Activated CD4-positive, alpha-beta T cell treated with anti-CD3 and anti-CD28 coated beads for 4 hours (primary cell): Measurements from ENCODE around the gene TAMALIN.
"Not testable (repeated sequence)": the region's sequence is repeated elsewhere in the genome, so short reads cannot be mapped to it uniquely, and the experiment has no call there.

Experiments used
- DNase-seq, 2 donors: peaks; one replicate each; pipeline ENCODE4 v3.0.0-alpha.2; 2020

Gene TAMALIN

DNA sequence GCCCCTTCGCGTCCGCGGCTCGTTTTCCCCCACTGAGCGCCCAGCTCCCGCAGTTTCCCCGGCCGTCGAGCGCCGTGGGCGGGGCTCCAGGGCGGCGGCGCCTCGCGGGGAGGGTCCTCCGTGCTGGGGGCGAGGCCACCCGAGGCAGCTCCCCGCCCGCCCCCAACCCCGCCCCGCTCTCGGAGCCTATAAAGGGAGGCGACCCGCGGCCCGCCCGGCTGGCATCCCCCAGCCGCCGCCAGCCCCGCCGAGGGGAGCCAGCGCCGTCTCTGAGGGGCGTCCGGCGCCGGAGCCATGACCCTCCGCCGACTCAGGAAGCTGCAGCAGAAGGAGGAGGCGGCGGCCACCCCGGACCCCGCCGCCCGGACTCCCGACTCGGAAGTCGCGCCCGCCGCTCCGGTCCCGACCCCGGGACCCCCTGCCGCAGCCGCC, at the start of gene TAMALIN:
TSS of gene TAMALIN (plus strand) at position 221 of the 432 bp plus-strand sequence. CDS start at position 295, 74 bp downstream.
- peak; percentile 82 to 86 for DNase-seq

DNA sequence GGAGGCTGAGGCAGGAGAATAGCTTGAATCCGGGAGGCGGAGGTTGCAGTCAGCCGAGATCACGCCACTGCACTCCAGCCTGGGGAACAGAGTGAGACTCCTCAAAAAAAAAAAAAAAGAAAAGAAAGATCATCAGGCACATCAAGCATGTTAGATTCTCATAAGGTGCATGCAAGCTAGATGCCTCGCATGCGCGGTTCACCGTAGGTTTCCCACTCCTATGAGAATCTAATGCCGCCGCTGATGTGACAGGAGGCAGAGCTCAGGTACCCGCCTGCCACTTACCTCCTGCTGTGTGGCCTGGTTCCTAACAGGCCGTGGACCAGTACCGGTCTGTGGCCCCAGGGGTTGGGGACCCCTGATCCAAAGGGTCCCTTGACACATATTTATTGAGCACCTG, 48.2 kb upstream of the TAMALIN start:
- no peak for DNase-seq

DNA sequence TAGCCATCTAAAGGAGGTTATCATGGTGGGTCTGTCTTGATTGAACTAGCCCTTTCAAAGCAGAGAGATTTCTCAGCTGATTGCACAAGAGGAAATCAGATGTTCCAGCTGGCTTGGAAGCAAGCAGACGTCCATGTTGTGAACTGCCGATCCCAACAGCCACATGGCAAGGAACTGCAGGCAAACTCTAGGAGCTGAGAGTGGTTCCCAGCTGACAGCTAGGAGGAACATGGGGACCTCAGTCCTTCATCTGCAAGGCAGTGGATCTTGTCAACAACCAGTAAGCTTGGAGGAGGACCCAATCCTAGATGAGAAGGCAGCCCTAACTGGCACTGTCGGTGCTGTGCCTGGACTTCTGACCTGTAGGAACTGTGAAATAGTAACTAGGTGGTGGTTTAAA, 47.5 kb upstream of the TAMALIN start:
- DNase-seq: no peak

DNA sequence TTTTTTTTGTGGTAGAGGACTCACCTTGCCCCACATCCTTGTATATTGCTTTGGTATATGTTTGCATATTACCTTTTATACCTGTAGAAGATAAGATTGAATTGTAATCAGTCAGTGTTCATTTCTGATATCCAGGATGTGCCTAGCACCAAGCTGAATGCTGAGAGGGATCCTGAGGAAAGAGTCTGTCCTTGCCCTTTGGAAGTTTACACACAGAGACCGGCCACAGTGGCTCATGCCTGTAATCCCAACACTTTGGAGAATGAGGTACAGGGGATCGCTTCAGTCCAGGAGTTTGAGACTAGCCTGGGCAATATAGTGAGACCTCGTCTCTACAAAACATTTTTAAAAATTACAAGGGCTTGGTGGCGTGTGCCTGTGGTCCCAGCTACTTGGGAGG, 46.8 kb upstream of the TAMALIN start:
- no peak for DNase-seq

DNA sequence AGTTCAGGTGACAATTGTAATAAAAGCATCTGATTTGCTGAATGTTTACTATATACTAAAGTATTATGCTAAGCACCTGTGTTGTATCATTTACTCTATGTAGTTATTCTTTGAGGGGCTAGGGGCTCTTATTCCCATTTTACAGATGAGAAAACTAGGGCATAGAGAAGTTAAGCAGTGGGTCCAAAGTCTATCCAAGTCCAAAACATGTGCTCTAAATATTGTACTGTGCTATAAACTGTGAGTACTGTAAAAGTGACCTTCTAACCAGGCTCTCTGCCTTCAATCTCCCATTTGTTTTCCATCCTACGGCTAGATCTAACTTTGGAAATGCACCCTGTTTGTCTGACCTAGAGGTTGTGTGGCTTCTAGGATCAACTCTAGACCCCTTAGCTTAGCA, 46.3 kb upstream of the TAMALIN start:
- no peak for DNase-seq

DNA sequence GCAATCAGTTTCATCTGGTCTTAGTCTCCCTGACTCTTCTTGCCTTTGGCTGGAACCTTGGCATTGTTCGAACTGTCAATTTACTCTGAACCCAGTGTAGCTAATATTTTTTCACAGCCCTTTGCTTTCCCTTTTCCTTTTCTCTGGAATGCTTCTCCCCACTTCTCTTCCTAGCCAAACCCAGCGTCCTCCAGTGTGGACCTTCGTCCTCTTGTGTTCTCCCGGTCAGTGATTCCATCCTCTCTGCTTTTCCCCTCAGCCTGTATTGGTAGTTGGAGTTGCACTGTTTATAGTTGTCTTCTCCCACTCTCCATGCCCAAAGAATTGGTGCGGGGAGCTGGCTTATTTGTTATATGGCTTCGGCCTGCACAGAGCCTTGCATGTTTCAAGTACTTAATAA, 45.9 kb upstream of the TAMALIN start:
- no peak for DNase-seq

DNA sequence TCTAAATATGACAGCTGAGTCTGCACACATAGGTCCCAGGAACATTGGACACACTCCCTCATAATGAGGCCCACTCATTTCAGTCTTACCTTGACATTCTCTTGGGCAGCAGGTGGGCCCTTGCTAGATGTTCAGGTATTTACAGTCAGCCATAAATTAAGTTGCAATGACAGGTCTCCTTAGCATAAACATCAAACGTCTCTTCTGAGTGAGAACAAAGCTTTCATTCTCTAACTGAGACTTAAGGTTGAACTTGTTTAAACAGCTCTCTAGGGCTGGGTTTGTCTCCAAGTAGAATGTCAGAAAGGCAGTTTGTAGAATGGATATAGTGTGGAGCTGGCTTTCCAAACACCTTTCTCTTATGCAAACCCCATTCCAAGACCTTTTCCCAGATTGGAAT, 44.9 kb upstream of the TAMALIN start:
- DNase-seq: no peak

DNA sequence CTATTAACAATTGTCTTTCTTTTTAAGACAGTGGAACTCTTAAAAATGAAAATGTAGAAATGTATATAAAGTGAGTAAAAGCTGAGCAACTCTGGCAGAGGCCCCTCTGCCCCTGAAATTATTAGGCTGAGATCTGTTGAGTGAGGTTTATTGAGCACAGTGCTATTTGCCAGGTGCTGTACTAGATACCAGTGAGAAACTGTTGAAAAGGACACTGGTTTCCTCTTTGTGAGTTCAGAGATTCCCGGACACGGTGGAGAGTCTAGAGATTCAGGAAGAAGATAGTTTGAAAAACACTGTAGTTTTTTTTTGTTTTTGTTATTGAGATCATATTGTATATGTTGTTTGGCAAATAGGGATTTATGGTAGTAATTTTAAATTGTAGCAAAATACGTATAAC, 44.0 kb upstream of the TAMALIN start:
- no peak for DNase-seq

DNA sequence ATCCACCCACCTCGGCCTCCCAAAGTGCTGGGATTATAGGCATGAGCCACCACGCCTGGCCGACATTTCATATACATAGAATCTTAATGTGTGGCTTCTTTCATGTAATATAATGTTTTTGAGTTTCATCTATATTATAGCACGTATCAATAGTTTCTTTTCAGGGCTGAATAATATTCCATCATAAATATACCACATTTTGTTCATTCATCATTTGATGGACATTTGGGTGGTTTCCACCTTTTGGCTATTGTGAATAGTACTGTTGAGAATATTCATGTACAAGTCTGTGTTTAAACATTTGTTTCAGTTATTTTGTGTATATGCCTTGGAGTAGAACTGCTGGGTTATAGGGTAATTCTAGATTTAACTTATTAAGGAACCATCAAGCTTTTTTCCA, 43.3 kb upstream of the TAMALIN start:
- DNase-seq: no peak

DNA sequence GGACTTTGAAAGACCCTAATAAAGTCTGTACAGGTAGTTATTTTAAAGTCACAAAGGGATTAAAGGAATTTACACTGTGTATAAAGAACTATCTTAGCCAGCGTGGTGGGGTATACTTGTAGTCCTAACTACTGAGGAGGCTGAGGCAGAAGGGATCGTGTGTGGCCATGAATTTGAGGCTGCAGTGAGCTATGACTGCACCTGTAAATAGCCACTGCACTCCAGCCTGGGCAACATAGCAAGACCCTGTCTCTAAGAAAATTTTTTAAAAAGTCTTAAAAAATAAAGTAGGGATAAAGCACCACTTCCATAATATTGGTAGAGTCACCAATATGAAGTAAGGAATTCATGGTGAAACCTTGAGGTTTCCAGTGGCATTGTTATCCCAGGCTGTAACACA, 37.1 kb upstream of the TAMALIN start:
- DNase-seq: no peak

DNA sequence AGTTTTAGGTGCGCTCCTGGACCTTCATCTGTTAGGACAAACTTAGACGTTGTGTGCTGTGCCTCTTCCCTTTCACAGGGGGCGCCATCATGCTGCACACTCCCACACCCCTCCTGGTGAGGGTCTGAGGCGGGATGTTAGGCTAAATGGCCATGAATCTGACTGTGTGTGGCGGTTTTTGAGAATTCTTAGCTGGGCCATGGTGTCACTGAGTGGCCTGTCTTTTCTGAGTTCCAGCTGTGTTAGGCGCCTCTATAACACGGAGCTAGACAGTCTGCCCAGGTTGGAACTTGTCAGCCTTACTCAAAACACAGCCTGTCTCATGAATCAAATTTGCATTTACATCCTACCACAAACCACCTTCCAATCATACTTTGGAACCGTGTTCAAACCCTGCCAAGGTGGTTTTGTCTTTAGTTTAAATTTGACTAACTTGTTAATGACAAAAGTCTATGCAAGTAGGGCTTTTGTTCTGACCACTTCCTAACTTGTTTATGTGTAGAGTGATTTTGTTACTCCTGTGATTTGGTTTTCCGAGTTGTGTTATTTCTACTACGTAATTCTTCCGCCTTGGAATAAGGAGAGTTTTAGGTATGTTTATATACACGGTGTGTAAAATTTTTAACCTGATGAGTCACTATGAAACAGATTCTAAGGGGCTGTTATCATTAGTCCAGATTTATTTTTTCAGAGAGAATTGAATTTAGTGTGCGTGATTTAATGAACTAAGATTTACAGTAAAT, 35.7 kb upstream of the TAMALIN start:
- peak; percentile 16 to 24 for DNase-seq

DNA sequence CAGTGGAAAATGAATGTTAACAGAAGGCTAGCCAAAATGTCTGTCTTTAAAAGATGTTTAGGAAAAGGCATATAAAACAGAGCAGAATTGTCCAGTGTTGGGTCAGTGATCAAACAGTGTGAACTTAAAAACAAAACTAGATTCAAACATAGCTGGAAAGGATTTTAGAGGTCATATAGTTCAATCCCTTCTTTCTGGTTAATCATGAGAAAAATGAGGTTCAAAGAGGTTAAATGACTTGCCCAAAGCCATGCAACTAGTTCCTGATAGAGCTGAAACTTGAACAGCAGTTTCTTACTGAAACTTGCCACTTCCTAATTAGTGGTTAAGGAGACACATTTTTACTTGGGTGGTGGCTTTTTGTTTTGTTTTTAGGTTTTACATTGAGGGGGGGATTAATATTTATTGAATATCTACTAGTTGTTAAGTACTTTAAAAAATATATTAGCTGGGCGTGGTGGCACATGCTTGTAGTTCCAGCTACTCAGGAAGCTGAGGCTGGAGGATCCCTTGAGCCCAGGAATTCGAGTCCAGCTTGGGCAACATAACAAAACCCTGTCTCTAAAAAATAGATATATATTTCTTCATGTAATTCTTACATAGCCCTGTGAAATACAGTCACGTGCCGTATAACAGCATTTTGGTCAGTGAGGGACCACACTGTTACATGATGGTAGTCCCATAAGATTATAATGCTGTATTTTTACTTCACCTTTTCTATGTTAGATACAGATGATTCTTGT, 34.9 kb upstream of the TAMALIN start:
- no peak for DNase-seq

DNA sequence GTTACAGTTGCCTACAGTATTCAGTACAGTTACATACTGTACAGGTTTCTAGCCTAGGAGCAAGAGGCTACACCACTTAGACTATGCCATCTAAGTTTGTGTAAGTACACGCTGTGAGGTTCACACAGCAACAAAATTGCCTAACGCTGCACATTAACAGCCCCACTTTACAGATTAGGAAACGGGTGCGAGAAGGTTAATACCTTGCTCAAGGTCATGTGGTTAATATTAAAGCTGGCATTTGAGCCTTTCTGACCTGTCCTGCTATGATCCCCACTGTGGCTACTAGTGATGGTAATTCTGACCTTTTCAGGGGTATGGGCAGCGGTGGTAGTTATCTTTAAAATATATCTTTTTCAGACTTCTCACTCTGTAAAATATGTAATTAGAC, 34.3 kb upstream of the TAMALIN start:
- DNase-seq: no peak

DNA sequence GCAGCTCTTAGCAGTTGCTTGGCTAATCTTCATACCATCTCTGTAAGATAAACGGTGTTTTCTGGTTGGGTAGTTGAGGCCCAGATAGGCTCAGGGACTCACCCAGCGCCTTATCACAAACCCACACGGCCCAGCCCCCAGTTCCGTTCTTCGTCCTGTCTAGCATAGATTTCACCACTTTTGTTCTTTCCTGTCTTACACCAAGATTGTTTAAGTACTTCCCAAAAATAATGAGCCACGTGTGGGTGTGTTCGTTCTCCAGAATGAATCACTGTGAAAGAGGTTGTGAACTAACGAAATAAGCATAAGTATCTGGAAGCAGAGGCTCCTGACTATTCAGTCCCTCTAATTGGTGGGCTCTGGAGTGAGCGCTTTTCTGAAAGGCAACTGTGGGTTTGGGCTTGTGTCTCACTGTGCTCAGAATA, 33.9 kb upstream of the TAMALIN start:
- peak; percentile 35 to 38 for DNase-seq

DNA sequence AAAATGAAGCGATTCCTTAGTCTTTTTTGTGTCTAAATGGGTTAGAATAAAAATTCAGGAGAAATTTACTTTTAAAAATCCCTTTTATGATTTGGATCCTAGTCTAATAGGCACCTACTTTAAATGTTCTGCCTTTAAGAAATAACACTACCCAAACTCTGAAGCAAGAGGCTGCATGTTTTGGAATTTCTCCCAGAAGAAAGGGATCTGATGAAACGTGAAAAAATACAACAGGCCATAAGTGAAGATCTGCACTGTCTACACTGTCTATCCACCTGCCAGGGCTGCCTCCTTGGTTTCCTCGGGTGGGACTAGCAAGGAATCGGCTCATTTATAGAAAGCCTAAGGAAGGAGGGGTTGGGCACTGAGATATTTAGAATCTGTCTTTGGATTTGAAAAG, 33.2 kb upstream of the TAMALIN start:
- DNase-seq: no peak

DNA sequence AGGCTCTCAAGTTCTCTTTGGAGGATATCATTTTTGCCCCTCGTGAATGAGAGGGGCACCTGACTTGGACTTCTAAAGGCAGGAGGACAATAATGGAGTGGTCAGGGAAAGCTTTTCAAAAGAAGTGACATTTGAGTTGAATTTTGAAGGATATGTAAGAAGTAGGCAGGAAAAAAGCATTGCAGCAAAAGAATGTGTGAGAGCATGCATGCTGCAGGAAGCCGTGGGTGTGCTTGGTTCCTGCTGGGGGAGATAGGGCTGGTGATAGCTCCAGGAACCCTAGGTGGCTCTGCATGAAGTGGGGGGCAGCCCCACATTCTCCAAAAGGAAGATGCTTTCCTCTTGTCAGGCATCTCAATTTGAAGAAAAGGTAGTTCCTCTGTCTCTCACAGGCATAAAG, 32.1 kb upstream of the TAMALIN start:
- peak in 1 of 2 donors; percentile 20 for DNase-seq

DNA sequence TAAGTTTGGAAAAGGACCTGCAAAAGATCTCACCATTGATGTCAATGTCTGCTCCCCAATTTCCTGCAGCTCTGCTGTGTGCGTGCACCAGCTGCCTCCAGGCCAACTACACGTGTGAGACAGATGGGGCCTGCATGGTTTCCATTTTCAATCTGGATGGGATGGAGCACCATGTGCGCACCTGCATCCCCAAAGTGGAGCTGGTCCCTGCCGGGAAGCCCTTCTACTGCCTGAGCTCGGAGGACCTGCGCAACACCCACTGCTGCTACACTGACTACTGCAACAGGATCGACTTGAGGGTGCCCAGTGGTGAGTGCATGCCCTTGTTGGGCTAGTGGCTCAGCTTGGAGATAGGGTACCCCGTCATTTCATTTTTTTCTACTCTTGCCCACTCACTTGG, 31.6 kb upstream of the TAMALIN start:
- no peak for DNase-seq

DNA sequence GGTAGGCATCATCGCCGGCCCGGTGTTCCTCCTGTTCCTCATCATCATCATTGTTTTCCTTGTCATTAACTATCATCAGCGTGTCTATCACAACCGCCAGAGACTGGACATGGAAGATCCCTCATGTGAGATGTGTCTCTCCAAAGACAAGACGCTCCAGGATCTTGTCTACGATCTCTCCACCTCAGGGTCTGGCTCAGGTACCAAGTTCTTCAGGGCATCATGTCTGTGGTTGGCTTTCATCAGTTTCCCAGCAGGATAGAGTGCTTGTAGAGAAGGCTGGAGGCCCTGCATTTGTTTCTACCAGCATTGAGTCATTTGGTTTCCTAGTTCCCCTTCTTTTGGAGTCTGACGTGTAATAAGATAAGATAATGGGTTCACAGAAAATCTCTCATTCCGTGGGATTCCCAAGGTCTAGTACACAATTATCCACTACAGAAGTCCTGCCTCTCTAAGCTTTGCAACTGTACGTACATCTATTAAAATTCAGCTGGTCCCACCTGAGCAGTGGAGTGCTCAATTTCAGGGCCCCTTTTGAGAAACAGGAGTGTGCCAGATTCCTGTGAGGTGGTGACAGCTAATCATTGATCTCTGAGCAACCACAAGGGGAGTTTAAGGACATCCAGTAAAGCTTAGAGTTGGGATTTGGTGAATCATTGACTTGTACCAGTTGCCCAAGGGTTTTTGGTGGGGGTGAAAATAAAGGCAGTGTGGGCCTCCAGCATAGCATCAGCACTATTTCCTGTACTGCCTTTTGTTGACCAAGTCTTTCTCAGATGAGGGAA, 30.2 kb upstream of the TAMALIN start:
- no peak for DNase-seq

DNA sequence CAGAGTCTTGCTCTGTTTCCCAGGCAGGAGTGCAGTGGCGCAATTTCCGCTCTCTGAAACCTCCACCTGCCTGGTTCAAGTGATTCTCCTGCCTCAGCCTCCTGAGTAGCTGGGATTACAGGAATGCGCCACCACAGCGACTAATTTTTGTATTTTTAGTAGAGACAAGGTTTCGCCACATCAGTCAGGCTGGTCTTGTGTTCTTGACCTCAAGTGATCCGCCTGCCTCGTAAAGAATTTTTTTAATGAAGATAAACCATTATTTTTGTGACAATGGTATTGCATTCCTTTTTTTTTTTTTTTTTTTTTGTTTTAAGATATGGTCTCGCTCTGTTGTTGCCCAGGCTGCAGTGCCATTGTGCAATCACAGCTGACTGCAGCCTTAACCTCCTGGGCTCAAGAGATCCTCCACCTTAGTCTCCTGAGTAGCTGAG, 29.4 kb upstream of the TAMALIN start:
- DNase-seq: no peak

DNA sequence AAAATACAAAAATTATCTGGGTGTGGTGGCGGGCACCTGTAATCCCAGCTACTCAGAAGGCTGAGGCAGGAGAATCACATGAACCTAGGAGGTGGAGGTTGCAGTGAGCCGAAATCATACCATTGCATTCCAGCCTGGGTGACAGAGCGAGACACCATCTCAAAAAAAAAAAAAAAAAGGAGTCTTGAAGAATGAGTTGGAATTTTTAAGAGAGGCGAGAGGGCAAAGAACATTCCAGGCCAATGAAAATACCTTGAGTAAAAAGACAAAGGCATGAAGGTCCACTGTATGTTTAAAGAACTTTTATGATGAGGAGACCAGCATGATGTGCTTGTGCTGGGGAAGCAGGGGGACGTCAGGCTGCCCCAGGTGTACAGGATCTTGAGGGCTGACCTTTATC, 27.4 kb upstream of the TAMALIN start:
- DNase-seq: not testable (repeated sequence)

DNA sequence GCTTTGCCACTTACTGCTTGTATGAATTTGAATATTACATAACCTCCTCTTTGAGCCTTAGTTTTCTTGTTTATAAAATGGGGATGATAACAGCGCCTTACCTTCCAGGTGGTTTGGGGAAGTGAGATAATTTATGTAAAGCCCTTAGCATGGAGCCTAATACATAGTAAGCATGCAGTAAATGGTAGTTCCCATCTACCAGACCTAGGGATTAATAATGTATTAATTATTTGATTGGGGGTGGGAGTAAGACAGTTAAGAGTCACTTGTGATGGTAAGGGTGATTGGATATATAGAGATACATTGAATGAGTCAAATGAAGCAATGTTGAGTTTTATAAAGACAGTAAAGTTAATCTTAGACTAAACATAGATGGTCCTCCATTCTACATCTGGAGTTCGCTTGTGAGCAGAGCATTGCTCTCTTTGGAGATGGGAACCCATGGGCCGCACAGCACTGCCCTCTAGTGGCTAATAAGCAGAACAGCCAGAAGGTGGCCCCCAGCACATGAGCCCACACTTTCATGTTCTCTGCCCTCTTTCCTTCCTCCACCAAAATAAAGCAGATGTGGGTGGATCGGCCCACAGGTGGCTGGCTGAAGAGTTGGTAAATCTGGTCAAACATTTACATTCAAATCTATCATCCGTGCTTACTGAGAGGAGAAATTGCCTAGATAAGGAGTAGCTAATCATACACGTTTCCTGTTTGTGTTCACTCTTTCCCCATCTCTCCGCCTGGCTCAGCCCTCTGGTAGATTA, 26.5 kb upstream of the TAMALIN start:
- DNase-seq: peak; percentile 62 to 64

DNA sequence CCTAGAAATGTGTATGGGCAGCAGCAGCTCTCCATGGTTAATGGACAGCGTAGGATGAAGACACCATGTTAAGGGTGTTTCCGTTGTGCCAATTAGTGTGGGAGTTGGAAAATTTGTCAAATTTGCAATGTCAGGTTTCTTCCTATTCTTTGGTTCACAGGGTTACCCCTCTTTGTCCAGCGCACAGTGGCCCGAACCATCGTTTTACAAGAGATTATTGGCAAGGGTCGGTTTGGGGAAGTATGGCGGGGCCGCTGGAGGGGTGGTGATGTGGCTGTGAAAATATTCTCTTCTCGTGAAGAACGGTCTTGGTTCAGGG, 26.0 kb upstream of the TAMALIN start:
- no peak for DNase-seq

DNA sequence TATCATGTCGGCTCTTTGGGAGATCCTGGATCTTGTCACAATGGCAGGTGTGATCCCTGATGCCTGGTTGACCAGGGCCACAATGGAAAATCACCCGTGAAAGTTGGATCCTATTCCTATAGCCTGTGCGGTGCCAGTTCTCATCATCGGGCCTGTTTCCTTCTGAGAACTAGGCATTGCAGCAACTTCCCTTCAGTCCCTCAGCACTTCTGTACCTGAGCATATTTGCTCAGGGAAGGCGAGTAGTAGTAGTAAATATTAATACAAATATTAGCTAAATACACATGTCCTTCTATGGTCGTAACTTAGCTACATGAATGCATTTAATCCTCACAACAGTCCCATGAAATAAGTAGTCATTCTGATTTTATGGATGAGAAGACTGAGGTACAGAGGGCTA, 22.1 kb upstream of the TAMALIN start:
- no peak for DNase-seq
